ENCODE measurements around the gene RP9. TPM values are rescaled to one million over a fixed set of nuclear protein-coding genes. Genes with fewer than 3 reads are reported as not detected.

Gene RP9
- total RNA-seq, 1 experiment from 2014 or later = 10.7 TPM

DNA sequence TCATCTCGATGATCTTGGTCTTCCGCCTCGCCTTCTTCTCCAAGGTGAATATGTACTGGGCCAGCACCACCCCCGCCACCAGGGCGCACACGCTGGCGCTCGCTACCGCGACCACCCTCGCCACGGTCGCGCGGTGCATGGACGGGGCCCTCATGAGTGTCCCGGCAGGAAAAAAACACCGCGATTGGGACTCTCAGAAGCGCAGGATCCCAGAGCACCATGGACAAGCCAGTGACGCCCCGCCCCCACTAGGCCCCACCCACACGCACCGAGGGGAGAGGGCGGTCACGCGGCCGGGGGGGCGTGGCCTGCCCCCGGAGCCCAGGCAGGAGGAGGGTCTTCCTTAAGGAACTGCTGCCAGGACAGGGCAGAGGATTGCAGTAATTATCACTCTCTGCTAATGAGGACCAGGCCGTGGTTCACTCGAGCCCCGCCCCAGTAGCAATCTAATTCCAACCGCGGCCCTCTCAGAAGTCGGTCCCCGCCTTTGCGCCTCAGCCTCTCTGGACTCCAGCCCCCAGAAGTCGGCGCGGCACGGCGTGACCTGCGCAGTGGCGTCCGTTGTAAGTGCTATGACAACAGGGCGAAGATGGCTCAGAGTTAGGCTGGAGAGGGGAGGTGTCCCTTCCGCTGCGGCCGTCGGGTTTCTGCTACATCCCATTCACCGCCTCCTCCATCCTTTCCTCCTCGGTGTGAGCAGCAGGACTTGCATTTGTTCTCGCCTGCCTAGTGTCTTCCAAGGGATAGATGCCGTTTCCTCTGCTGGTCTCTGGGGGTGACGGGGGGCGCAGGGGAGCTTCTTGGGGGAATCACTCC lies 20.0 kb upstream of the RP9 start, which contains the start of gene BBS9 (continued):
- TF ChIP-seq, protein P1, sequence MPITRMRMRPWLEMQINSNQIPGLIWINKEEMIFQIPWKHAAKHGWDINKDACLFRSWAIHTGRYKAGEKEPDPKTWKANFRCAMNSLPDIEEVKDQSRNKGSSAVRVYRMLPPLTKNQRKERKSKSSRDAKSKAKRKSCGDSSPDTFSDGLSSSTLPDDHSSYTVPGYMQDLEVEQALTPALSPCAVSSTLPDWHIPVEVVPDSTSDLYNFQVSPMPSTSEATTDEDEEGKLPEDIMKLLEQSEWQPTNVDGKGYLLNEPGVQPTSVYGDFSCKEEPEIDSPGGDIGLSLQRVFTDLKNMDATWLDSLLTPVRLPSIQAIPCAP (CRISPR knock-in tag; IDR thresholded peaks at IDR 0.05) = no peak
- TF ChIP-seq ZNF232 (CRISPR knock-in tag; IDR thresholded peaks at IDR 0.05) (no peak), IRF2 (CRISPR knock-in tag; IDR thresholded peaks at IDR 0.05; ENCODE audit: borderline replicate concordance, low read depth) (no peak), SP1 (CRISPR knock-in tag; conservative IDR thresholded peaks at IDR 0.05) (peak; percentile 87), ZNF121 (CRISPR knock-in tag; IDR thresholded peaks at IDR 0.05) (no peak), ELF4 (CRISPR knock-in tag; IDR thresholded peaks at IDR 0.05; ENCODE audit: low read depth) (no peak), FOXK1 (CRISPR knock-in tag; IDR thresholded peaks at IDR 0.05) (peak; percentile 95), HMGA2 (CRISPR knock-in tag; IDR thresholded peaks at IDR 0.05) (no peak), FOXJ3 (CRISPR knock-in tag; IDR thresholded peaks at IDR 0.05; ENCODE audit: borderline replicate concordance) (no peak), ZNF423 (CRISPR knock-in tag; IDR thresholded peaks at IDR 0.05) (no peak), CREM (CRISPR knock-in tag; IDR thresholded peaks at IDR 0.05) (0 out of 2 replicates have a peak, but pooled peaks have one; percentile 39), NR3C1 (CRISPR knock-in tag; conservative IDR thresholded peaks at IDR 0.05; ENCODE audit: low read depth) (no peak), ZNF263 (CRISPR knock-in tag; IDR thresholded peaks at IDR 0.05; ENCODE audit: low read depth) (no peak), CBFB (CRISPR knock-in tag; IDR thresholded peaks at IDR 0.05; ENCODE audit: low read depth) (no peak), OVOL2 (CRISPR knock-in tag; IDR thresholded peaks at IDR 0.05; ENCODE audit: borderline replicate concordance) (no peak), GTF2I (CRISPR knock-in tag; conservative IDR thresholded peaks at IDR 0.05) (no peak), GABPB1 (CRISPR knock-in tag; IDR thresholded peaks at IDR 0.05) (0 out of 2 replicates have a peak, but pooled peaks have one; percentile 30), TP53 (CRISPR knock-in tag; IDR thresholded peaks at IDR 0.05) (no peak), ZNF416 (CRISPR knock-in tag; IDR thresholded peaks at IDR 0.05) (no peak), JUN (CRISPR knock-in tag; IDR thresholded peaks at IDR 0.05) (no peak), SMAD4 (CRISPR knock-in tag; IDR thresholded peaks at IDR 0.05) (no peak), ZNF219 (CRISPR knock-in tag; IDR thresholded peaks at IDR 0.05; ENCODE audit: borderline replicate concordance) (no peak), FOXP1 (CRISPR knock-in tag; IDR thresholded peaks at IDR 0.05; ENCODE audit: borderline replicate concordance) (no peak)
- TF ChIP-seq, protein P2, sequence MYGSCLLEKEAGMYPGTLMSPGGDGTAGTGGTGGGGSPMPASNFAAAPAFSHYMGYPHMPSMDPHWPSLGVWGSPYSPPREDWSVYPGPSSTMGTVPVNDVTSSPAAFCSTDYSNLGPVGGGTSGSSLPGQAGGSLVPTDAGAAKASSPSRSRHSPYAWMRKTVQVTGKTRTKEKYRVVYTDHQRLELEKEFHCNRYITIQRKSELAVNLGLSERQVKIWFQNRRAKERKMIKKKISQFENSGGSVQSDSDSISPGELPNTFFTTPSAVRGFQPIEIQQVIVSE (CRISPR knock-in tag; IDR thresholded peaks at IDR 0.05; ENCODE audit: borderline replicate concordance) = no peak
- TF ChIP-seq, protein P3, sequence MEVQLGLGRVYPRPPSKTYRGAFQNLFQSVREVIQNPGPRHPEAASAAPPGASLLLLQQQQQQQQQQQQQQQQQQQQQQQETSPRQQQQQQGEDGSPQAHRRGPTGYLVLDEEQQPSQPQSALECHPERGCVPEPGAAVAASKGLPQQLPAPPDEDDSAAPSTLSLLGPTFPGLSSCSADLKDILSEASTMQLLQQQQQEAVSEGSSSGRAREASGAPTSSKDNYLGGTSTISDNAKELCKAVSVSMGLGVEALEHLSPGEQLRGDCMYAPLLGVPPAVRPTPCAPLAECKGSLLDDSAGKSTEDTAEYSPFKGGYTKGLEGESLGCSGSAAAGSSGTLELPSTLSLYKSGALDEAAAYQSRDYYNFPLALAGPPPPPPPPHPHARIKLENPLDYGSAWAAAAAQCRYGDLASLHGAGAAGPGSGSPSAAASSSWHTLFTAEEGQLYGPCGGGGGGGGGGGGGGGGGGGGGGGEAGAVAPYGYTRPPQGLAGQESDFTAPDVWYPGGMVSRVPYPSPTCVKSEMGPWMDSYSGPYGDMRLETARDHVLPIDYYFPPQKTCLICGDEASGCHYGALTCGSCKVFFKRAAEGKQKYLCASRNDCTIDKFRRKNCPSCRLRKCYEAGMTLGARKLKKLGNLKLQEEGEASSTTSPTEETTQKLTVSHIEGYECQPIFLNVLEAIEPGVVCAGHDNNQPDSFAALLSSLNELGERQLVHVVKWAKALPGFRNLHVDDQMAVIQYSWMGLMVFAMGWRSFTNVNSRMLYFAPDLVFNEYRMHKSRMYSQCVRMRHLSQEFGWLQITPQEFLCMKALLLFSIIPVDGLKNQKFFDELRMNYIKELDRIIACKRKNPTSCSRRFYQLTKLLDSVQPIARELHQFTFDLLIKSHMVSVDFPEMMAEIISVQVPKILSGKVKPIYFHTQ (CRISPR knock-in tag; IDR thresholded peaks at IDR 0.05) = no peak
- TF ChIP-seq, protein P4, sequence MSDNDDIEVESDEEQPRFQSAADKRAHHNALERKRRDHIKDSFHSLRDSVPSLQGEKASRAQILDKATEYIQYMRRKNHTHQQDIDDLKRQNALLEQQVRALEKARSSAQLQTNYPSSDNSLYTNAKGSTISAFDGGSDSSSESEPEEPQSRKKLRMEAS (CRISPR knock-in tag; IDR thresholded peaks at IDR 0.05) = no peak; the same call in 1 of the 2 replicates
- TF ChIP-seq, protein P5, sequence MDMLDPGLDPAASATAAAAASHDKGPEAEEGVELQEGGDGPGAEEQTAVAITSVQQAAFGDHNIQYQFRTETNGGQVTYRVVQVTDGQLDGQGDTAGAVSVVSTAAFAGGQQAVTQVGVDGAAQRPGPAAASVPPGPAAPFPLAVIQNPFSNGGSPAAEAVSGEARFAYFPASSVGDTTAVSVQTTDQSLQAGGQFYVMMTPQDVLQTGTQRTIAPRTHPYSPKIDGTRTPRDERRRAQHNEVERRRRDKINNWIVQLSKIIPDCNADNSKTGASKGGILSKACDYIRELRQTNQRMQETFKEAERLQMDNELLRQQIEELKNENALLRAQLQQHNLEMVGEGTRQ (CRISPR knock-in tag; IDR thresholded peaks at IDR 0.05) = peak; percentile 61; the same call in 1 of the 2 replicates
- TF ChIP-seq, protein P6, sequence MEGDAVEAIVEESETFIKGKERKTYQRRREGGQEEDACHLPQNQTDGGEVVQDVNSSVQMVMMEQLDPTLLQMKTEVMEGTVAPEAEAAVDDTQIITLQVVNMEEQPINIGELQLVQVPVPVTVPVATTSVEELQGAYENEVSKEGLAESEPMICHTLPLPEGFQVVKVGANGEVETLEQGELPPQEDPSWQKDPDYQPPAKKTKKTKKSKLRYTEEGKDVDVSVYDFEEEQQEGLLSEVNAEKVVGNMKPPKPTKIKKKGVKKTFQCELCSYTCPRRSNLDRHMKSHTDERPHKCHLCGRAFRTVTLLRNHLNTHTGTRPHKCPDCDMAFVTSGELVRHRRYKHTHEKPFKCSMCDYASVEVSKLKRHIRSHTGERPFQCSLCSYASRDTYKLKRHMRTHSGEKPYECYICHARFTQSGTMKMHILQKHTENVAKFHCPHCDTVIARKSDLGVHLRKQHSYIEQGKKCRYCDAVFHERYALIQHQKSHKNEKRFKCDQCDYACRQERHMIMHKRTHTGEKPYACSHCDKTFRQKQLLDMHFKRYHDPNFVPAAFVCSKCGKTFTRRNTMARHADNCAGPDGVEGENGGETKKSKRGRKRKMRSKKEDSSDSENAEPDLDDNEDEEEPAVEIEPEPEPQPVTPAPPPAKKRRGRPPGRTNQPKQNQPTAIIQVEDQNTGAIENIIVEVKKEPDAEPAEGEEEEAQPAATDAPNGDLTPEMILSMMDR (IDR thresholded peaks at IDR 0.05) = no peak
- TF ChIP-seq, protein P7, sequence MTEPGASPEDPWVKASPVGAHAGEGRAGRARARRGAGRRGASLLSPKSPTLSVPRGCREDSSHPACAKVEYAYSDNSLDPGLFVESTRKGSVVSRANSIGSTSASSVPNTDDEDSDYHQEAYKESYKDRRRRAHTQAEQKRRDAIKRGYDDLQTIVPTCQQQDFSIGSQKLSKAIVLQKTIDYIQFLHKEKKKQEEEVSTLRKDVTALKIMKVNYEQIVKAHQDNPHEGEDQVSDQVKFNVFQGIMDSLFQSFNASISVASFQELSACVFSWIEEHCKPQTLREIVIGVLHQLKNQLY (CRISPR knock-in tag; IDR thresholded peaks at IDR 0.05) = no peak
- TF ChIP-seq, protein P8, sequence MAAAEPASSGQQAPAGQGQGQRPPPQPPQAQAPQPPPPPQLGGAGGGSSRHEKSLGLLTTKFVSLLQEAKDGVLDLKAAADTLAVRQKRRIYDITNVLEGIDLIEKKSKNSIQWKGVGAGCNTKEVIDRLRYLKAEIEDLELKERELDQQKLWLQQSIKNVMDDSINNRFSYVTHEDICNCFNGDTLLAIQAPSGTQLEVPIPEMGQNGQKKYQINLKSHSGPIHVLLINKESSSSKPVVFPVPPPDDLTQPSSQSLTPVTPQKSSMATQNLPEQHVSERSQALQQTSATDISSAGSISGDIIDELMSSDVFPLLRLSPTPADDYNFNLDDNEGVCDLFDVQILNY (CRISPR knock-in tag; IDR thresholded peaks at IDR 0.05) = no peak; the same call in 1 of the 2 replicates
